Measurements from ENCODE around the gene BAZ1B. TPM values are rescaled to one million over a fixed set of nuclear protein-coding genes. Genes with fewer than 3 reads are reported as not detected.

The BAZ1B gene, protein sequence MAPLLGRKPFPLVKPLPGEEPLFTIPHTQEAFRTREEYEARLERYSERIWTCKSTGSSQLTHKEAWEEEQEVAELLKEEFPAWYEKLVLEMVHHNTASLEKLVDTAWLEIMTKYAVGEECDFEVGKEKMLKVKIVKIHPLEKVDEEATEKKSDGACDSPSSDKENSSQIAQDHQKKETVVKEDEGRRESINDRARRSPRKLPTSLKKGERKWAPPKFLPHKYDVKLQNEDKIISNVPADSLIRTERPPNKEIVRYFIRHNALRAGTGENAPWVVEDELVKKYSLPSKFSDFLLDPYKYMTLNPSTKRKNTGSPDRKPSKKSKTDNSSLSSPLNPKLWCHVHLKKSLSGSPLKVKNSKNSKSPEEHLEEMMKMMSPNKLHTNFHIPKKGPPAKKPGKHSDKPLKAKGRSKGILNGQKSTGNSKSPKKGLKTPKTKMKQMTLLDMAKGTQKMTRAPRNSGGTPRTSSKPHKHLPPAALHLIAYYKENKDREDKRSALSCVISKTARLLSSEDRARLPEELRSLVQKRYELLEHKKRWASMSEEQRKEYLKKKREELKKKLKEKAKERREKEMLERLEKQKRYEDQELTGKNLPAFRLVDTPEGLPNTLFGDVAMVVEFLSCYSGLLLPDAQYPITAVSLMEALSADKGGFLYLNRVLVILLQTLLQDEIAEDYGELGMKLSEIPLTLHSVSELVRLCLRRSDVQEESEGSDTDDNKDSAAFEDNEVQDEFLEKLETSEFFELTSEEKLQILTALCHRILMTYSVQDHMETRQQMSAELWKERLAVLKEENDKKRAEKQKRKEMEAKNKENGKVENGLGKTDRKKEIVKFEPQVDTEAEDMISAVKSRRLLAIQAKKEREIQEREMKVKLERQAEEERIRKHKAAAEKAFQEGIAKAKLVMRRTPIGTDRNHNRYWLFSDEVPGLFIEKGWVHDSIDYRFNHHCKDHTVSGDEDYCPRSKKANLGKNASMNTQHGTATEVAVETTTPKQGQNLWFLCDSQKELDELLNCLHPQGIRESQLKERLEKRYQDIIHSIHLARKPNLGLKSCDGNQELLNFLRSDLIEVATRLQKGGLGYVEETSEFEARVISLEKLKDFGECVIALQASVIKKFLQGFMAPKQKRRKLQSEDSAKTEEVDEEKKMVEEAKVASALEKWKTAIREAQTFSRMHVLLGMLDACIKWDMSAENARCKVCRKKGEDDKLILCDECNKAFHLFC (N-terminal part only)
- total RNA-seq, result 43.5 and 58.8 TPM in 2 replicates

DNA sequence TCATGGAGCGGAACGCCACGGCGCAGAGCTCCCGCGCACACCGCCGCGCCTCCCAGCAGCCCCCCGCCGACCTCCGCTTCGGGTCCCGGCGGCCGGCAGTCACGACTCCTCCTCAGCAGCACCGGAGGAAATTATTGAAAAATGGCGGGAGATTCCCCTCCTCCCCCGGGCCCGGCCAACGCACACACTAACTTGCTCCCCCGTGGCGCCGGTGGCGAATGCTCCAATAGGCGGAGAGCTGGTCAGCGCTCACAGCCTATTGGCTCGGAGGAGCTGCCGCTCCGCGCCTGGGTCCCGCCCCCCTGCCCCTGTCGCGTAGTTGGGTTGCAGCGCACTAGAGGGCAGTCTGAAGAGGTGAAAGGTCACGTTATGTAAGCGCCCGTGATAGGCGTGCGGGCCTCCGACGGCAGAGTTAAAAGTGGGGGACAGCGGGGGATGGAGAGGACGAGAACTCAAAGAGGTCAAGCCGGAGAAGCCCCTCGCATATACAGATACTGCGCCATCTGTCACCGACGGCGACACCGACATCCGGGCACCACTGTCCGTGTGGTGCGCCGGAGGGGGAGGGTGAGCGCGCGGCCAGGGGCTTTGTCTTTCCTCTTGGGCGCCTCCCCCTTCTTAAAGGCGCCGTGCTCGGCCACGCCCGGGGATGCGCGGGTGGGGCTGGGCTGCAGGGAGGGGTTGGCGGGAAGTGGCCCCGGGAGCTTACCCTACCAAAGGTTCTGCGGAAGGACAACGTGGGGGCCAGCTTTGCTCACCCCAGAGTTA is at the start of gene BAZ1B:
Gene BAZ1B (minus strand): TSS at position 189 of the 768 bp plus-strand sequence. CDS start 360 bp downstream, outside the sequence.

DNA sequence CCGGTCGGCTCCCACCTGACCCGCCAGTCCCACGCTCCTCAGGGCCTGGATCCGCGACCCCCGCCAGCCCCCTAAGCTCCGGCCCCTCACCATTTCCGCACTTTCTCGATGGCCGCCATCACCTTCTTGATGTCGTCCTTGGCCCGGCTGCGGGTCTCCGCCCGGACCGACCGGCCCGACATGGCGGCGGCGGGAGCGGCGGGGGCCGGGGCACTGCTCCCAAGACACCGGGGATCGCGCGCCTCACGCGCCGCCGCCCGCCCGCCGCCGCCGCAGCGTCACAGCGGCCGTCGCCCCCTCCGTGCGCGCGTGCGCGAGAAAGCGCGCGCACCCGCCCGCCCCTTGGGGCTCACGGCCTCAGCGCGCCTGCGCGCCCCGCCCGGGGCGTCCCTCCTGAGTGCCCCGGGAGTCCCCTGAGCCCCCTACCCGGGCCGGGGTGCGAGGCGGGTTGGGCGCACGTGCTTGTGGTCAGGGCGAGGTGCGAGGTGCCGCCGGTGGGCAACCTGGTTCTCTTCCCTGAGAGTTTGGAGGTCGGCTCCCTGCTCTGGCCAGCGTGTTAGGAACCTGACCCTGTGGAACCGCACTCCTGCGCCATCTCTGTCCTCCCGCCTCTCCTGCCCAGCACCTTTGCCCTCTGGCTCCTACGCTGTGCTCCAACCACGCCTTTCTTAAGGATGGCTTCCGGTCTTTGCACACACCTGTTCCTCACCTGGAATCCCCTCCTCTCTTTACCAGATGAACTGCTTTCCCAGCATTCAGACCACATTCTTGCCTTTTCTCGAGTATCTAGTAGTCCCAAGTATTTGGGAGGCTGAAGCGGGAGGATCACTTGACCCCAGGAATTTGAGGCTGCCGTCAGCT is 35.5 kb upstream of the BAZ1B start, which contains the start of gene BCL7B:
Gene BCL7B (minus strand): TSS at position 294 of the 861 bp plus-strand sequence. CDS start 112 bp downstream, at position 182.

Other genes starting within 250 kb of the BAZ1B start
- 14.6 and 25.4 TPM in 2 replicates for gene NSUN5, start 213.5 kb downstream of the BAZ1B start, total RNA-seq
- not detected in 2 replicates for gene TRIM50, start 194.2 kb downstream of the BAZ1B start, total RNA-seq
- gene FKBP6, start 194.1 kb downstream of the BAZ1B start, total RNA-seq, result not detected in 2 replicates
- gene FZD9, start 88.5 kb downstream of the BAZ1B start, total RNA-seq, result 1.1 and 1.6 TPM in 2 replicates
- 20.1 and 24.0 TPM in 2 replicates for gene BCL7B, start 35.4 kb upstream of the BAZ1B start, total RNA-seq
- gene TBL2, start 56.3 kb upstream of the BAZ1B start, total RNA-seq, result 77.0 and 84.0 TPM in 2 replicates
- not detected in 2 replicates for gene MLXIPL, start 102.2 kb upstream of the BAZ1B start, total RNA-seq
- gene VPS37D, start 145.5 kb upstream of the BAZ1B start, total RNA-seq, result 2.9 and 4.2 TPM in 2 replicates
- 1.3 and 1.8 TPM in 2 replicates for gene DNAJC30, start 161.2 kb upstream of the BAZ1B start, total RNA-seq
- gene BUD23, start 161.3 kb upstream of the BAZ1B start, total RNA-seq, result 59.0 and 76.0 TPM in 2 replicates
- gene STX1A, start 197.4 kb upstream of the BAZ1B start, total RNA-seq, result 7.4 and 21.1 TPM in 2 replicates
- 9.7 and 11.6 TPM in 2 replicates for gene ABHD11, start 216.5 kb upstream of the BAZ1B start, total RNA-seq
- 0.30 and 0.32 TPM in 2 replicates for gene CLDN3, start 248.0 kb upstream of the BAZ1B start, total RNA-seq